ENCODE measurements around the gene ZNF710.

- no peak for TF ChIP-seq USF2 (IDR thresholded peaks at IDR 0.05; ENCODE audit: borderline replicate concordance, low read depth, low read length)
- no peak for TF ChIP-seq MAX (IDR thresholded peaks at IDR 0.05; ENCODE audit: low read depth)
- no peak for TF ChIP-seq PBX3 (IDR thresholded peaks at IDR 0.05)
- TF ChIP-seq CTCF (IDR thresholded peaks at IDR 0.05): no peak
- no peak for TF ChIP-seq POLR2AphosphoS5 (IDR thresholded peaks at IDR 0.05; ENCODE audit: low read depth, low read length)
- TF ChIP-seq MXI1 (IDR thresholded peaks at IDR 0.05; ENCODE audit: low read depth, low read length): no peak
- TF ChIP-seq MEF2A (IDR thresholded peaks at IDR 0.05; ENCODE audit: borderline replicate concordance, low read depth): no peak
- TF ChIP-seq GABPA (IDR thresholded peaks at IDR 0.05; ENCODE audit: low read depth): no peak
Observed at GRCh38 chr15:90114451-90114901, 113.4 kb downstream of the ZNF710 start.
